Thyroid gland (tissue), 4 donors: ENCODE results near the gene OR51Q1. TPM values are rescaled to one million over a fixed set of nuclear protein-coding genes. Genes with fewer than 3 reads are reported as not detected.

Source experiments
- DNase-seq, 2 donors: peaks; one replicate each; pipeline ENCODE4 v3.0.0-alpha.2; 2019
- H3K27ac ChIP-seq, 3 donors: fragments of 200-600 bp; sonication (generic); 1 replicate in 2 of 3; 2 replicates in 1 of 3; pipeline ENCODE4 v1.5.1; 2016 to 2019; ENCODE audit warnings: mild to moderate bottlenecking in 1 of 3, moderate library complexity in 1 of 3
- H3K27me3 ChIP-seq: fragments of 200-600 bp; sonication (generic); one replicate; pipeline ENCODE4 v1.5.1; 2019
- H3K36me3 ChIP-seq, 2 donors: fragments of 200-600 bp; sonication (generic); one replicate each; pipeline ENCODE4 v1.5.1; 2016 to 2019
- H3K4me1 ChIP-seq, 2 donors: fragments of 200-600 bp; sonication (generic); one replicate each; pipeline ENCODE4 v1.5.1; 2017 to 2019
- H3K4me3 ChIP-seq, 3 donors: fragments of 200-600 bp; sonication (generic); replicated peaks in 1 of 3; 1 replicate in 2 of 3; 2 replicates in 1 of 3; pipeline ENCODE4 v1.5.1; 2016; ENCODE audit warnings: mild to moderate bottlenecking in 1 of 3
- H3K9me3 ChIP-seq: fragments of 200-600 bp; sonication (generic); one replicate; pipeline ENCODE4 v1.5.1; 2017
- POLR2A ChIP-seq, 2 donors: fragments of 450-650 bp; IDR thresholded peaks; one replicate each; pipeline ENCODE4 v1.6.1; 2017; ENCODE audit warnings: antibody characterized with exemption in 2 of 2, mild to moderate bottlenecking in 2 of 2, moderate library complexity in 1 of 2
- WGBS, 2 donors: methylation state at CpG; one replicate each; pipeline ENCODE4 v1.1.5; 2017; 5-methylcytosine and 5-hydroxymethylcytosine counted together
- intact Hi-C: fragments of 100-400 bp; cut with DNase I; formaldehyde crosslinking; loops from one replicate; pipeline ENCODE4 v1.15.1; 2023
- total RNA-seq, 4 donors: library from RNA; depleted of rRNA; stranded (reverse); fragments of >200 nt; gene quantifications; one replicate each; pipeline ENCODE4 v1.2.3, GENCODE V29; 2016
- TF ChIP-seq, protein P1 (sequence below), 6 experiments: fragments of 200-600 bp in 3 of 6; fragments of 450-650 bp in 3 of 6; sonication (generic) in 3 of 6; IDR thresholded peaks; one replicate each; pipeline ENCODE4 v1.5.1; 2016 to 2019; ENCODE audit warnings: antibody characterized with exemption in 6 of 6, mild to moderate bottlenecking in 2 of 6, inconsistent platforms in 1 of 6, moderate library complexity in 1 of 6

Gene OR51Q1
- total RNA-seq, 4 donors from 2014 or later = not detected

GRCh38 chr11:5394091-5394490, 27.8 kb upstream of the OR51Q1 start:
- no peak overlapping the region for H3K27ac ChIP-seq
- H3K36me3 ChIP-seq = no peaks in the 10 kb centered on the region
- H3K27me3 ChIP-seq = no peaks in the 10 kb centered on the region
- intact Hi-C loops = no loop called here
- TF ChIP-seq POLR2A (IDR thresholded peaks at IDR 0.05) = no peak
- TF ChIP-seq, protein P1, sequence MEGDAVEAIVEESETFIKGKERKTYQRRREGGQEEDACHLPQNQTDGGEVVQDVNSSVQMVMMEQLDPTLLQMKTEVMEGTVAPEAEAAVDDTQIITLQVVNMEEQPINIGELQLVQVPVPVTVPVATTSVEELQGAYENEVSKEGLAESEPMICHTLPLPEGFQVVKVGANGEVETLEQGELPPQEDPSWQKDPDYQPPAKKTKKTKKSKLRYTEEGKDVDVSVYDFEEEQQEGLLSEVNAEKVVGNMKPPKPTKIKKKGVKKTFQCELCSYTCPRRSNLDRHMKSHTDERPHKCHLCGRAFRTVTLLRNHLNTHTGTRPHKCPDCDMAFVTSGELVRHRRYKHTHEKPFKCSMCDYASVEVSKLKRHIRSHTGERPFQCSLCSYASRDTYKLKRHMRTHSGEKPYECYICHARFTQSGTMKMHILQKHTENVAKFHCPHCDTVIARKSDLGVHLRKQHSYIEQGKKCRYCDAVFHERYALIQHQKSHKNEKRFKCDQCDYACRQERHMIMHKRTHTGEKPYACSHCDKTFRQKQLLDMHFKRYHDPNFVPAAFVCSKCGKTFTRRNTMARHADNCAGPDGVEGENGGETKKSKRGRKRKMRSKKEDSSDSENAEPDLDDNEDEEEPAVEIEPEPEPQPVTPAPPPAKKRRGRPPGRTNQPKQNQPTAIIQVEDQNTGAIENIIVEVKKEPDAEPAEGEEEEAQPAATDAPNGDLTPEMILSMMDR (IDR thresholded peaks at IDR 0.05) = no peak
- H3K9me3 ChIP-seq = no peaks in the 10 kb centered on the region
- no peaks in the 10 kb centered on the region for H3K4me1 ChIP-seq
- H3K4me3 ChIP-seq = no peak overlapping the region
- no peak for DNase-seq

DNA sequence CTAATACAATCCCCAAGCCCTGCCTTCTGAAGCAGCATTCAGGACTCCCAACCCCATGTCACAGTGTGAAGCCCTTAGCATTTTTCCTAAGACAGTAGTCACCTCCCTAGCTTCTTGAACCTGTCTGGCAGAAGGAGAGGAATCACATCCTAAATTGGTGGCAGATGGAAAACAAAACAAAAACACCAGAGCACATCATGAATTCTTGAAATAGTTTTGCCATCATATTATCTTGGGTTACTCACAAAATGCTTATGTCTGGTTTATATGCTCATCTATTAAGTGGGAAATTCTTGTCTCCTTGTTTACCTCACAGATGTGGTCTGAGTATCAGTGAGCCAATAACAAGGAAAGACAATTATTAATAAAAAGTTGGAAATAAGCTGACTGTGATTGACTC, 23.0 kb upstream of the OR51Q1 start:
- H3K27ac ChIP-seq = no peak overlapping the region
- H3K4me1 ChIP-seq = no peaks in the 10 kb centered on the region
- no peaks in the 10 kb centered on the region for H3K9me3 ChIP-seq
- no peaks in the 10 kb centered on the region for H3K27me3 ChIP-seq
- no peak for DNase-seq
- no peak overlapping the region for H3K4me3 ChIP-seq
- TF ChIP-seq, protein P1 (IDR thresholded peaks at IDR 0.05) = no peak
- no peak for TF ChIP-seq POLR2A (IDR thresholded peaks at IDR 0.05)
- no peaks in the 10 kb centered on the region for H3K36me3 ChIP-seq
- intact Hi-C loops = no loop called here

DNA sequence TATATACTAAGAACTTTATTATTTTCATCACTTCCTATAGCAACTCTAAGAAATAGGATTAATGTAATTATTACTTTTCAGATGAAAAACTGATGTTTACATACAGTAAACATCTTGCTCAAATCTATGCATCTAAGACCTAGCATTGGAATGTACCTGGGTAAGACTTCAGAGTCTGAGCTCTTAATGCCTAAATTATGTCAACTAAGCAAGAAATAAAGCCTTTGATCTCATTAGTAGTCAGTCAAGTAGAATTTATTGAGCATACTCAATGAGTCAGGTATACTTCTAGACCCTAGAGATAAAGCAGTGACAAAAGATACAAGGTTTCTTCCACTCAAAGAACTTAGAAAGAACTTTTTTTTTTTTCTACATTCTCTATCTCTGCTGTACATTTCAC, 16.7 kb upstream of the OR51Q1 start:
- Histone ChIP-seq H3K4me3 (no peak overlapping the region), H3K4me1 (no peaks in the 10 kb centered on the region), H3K36me3 (no peaks in the 10 kb centered on the region), H3K27me3 (no peaks in the 10 kb centered on the region), H3K9me3 (no peaks in the 10 kb centered on the region), H3K27ac (no peak overlapping the region)
- no peak for TF ChIP-seq POLR2A (IDR thresholded peaks at IDR 0.05)
- TF ChIP-seq, protein P1 (IDR thresholded peaks at IDR 0.05) = no peak
- intact Hi-C loops = no loop called here
- no peak for DNase-seq

DNA sequence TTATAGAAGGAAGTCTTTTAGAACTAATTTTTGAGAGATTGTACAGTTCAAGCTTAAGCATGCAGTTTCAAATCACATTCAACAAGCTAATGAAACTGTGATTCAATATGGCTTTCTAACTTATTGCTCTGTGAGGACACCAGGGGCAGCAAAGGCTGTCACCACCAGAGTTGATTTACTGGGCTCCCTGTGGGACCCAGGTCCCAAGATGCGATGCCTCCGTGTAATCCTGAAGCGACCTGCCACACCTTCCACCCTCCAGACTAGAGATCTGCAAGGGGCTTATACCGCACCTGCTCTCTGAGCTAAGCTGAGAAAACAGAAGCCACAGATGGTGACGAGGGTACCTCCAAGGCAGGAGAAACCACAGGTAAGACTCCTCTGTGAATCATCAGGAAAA, 918 bp upstream of the OR51Q1 start:
- TF ChIP-seq POLR2A (IDR thresholded peaks at IDR 0.05) = no peak
- TF ChIP-seq, protein P1 (IDR thresholded peaks at IDR 0.05) = no peak
- intact Hi-C loops = no loop called here
- Histone ChIP-seq H3K9me3 (no peaks in the 10 kb centered on the region), H3K36me3 (no peaks in the 10 kb centered on the region), H3K27me3 (no peaks in the 10 kb centered on the region), H3K4me3 (no peak overlapping the region), H3K4me1 (no peaks in the 10 kb centered on the region), H3K27ac (no peak overlapping the region)
- DNase-seq = no peak
- WGBS, 2 donors = 47 to 54% methylated on average over 5 of the region's 5 CpGs

GRCh38 chr11:5423131-5423530, 1.2 kb downstream of the OR51Q1 start:
- TF ChIP-seq POLR2A (IDR thresholded peaks at IDR 0.05) = no peak
- TF ChIP-seq, protein P1 (IDR thresholded peaks at IDR 0.05) = no peak
- no peaks in the 10 kb centered on the region for H3K27me3 ChIP-seq
- no peaks in the 10 kb centered on the region for H3K9me3 ChIP-seq
- intact Hi-C loops = no loop called here
- H3K36me3 ChIP-seq = no peaks in the 10 kb centered on the region
- WGBS, 2 donors = 27 to 48% methylated on average over 3 of the region's 3 CpGs
- H3K4me3 ChIP-seq = no peak overlapping the region
- H3K27ac ChIP-seq = no peak overlapping the region
- no peaks in the 10 kb centered on the region for H3K4me1 ChIP-seq
- DNase-seq = no peak
